ENCODE results near the gene ATP2B3.
A peak's percentile ranks its signal among the peaks of the same experiment; 100 is the strongest.

Gene ATP2B3

DNA sequence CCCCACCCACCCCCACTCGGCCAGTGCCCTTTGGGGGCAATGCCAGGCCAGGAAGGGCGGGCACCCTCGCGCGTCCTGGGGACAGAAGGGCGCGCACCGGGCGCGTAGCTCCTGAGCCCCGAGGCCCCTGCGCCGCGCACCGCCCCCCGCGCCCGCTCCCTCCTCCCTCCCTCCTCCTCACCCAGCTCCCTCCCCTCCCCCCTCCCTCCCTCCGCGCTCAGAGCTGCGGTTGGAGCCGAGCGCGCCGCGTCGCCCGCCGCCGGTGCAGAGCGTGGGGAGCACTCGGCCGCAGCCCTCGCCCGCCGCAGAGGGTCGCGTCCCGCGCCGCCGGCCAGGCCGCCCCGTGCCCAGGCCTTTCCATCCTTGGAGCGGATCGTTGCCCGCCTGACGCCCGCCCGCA is at the start of gene ATP2B3:
ATP2B3 (plus strand) TSS at position 220 of the 400 bp plus-strand sequence. CDS start 18,606 bp downstream, outside the sequence.
- DNase-seq = no peak

- no peak for DNase-seq
Measured at GRCh38 chrX:153468008-153468580, 49.3 kb upstream of the ATP2B3 start.

DNA sequence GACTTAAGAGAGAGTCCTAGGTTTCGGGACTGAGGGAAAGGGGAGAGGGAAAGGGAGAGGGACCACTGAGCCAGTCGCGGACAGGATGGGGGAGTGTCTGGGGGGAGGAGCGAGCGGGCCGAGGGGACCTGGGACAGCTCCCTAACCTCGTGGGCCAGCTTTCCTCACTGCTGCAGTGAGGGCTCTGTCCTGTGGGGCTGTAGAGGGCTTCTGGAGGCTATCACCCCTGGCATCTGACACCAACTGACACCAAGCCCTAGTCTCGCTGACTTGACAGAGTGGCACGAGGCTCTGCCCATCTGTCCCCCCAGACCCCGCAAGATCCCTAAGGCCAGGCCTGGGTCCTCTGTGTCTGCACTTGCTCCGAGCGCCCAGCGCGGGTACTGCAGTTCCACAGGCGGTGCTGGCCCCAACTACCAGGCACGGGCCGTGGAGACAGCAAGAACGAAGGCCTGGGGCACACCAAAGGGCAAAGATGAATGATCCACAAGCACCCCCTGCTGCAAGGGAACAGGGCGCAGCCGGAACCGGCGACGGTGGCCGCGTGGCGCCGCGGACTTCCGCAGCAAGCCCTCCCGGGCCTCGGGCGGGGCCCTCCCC is 47.5 kb upstream of the ATP2B3 start:
- DNase-seq = peak; percentile 59

DNA sequence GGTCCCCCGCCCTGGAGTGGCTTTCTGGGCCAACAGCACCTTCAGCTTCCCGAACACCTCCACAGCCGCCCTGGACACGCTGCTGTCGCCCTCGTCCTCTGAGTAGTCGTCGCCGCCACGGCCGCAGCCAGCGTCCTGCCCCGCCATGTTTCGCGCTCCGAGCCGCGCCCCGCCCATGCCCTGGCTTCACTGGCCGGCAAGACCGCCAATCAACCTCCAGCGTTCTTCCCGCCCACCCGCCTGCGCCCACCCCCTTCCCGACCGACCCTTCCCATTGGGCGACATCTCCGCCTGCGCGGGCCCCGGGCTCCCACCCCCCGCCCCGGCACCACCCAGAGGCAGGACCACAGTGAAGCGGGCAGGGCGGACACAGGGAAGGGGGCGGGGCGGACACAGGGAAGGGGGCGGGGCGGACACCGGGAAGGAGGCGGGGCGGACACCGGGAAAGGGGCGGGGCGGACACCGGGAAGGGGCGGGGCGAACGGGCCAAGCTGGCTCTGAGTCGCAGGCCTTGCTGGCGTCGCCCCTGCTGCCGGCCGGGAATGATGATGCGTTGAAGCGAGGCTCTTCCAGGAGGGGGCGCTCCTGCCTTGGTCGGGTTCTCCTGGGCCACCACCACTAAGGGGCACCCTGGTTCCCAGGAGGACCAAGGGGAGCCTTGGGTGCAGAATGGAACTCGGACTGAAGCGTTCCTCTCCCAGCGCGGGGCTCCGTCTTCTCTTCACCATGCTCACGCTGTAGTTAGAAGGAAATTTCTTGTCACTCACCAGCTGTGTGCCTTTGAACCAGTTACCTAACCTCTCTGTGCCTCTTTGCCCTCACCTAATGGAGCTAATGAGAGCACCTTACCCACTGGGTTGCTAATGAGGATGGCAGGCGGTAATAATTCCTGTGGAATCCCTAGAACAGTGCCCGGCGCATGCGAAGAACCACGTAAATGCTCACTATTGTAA is 46.8 kb upstream of the ATP2B3 start, which contains the start of gene HAUS7:
HAUS7 (minus strand) TSS at position 166 of the 953 bp plus-strand sequence; CDS start at position 147, 19 bp downstream.
- peak; percentile 88 for DNase-seq

DNA sequence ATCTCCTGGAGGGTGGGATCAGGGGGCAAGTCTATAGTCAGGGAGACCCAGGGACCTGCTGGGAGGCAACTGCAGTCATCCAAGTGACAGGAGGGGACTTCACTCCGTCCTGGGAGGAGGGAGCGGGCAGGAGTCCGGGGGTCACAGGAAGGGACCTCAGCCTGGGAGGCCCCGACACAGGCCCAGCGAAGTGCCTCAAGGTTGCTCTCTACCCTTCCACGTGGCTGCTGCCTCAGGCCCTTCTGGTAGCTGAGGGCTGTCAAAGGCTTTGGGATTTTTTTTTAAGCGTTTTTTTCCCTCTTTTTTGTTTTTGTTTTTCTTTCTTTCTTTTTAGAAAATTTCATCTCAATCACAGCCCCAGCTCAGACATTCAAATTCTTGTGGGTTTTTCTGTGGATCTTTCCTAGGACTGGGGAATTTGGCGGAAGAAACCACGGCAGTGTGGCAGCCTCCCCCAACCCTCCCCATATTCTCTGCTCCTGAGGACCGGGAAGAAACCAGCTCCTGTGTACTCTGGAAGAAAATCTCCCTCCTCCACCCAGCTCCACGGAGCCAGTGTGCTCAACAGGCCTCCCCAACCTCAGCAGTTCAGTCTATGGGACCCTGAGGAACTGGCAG is 45.7 kb upstream of the ATP2B3 start:
- no peak for DNase-seq

GRCh38 chrX:153473126-153473525 is 44.3 kb upstream of the ATP2B3 start:
- no peak for DNase-seq

DNA sequence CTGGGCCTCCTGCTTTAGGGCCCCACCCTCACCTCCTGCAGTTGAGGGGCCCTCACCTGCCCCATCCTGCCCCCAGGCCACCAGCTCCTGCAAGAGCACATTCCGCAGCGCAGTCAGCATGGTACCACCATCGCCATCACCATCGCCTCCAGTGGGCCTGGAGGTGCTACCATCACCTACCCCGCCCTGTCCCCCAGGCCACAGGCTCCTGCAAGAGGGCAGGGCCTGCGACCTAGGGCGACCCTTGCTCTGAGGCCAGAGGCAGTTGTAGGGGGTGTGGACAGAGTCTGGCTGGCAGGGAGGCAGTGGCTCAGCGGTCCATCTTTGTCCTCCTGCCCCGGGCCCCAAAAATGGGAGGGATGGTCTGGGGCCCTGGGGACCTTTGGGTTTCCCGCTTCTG is 43.2 kb upstream of the ATP2B3 start:
- DNase-seq = no peak

GRCh38 chrX:153474718-153475117 is 42.7 kb upstream of the ATP2B3 start:
- DNase-seq = peak; percentile 53

- no peak for DNase-seq
Measured at GRCh38 chrX:153475271-153475670, 42.2 kb upstream of the ATP2B3 start.

GRCh38 chrX:153475751-153476281 is 41.6 kb upstream of the ATP2B3 start:
- no peak for DNase-seq

GRCh38 chrX:153476666-153477363 is 40.6 kb upstream of the ATP2B3 start:
- DNase-seq = no peak

GRCh38 chrX:153477364-153477857 is 40.0 kb upstream of the ATP2B3 start:
- DNase-seq = no peak

DNA sequence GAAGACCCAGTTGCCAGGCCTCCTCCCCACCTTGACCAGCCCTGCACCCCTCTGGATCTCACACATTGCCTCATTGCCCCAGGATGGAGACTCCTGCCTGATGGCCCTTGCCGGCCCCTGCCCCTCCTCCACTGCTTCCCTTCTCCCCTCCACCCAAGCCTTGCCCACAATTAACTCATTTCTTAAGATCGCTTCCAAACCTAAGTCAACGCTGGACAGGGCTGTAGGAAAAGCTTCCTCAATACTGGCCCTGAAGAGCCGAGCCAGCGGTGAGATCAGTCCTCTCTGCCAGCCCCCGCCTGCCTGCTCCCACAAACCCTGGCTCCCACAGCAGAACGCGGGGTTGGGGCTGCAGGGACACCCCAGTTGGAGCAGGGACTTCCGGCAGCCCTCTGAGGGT is 39.5 kb upstream of the ATP2B3 start:
- DNase-seq = no peak

DNA sequence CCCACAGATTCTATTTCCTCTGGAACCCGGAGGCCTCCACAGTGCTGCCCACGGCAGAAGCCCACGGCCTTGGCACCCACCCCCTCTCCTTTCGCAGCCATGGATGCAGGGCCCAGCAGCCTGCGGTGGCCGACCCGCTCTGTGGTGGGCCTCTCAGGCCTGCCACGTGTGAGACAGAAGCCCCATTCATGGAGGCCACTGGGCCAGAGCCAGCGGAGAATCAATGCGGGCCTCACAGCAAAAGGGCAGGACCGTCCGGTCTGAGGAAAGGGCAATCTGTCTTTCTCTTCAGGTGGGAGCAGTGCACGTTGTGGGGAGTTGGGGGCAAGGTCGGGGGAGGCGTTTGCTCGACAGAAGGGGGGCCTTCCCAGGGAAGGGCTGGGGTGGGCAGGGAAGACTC is 38.7 kb upstream of the ATP2B3 start:
- no peak for DNase-seq

GRCh38 chrX:153481043-153481442 is 36.4 kb upstream of the ATP2B3 start:
- DNase-seq = no peak

GRCh38 chrX:153482376-153483015 is 34.9 kb upstream of the ATP2B3 start:
- DNase-seq = no peak

DNA sequence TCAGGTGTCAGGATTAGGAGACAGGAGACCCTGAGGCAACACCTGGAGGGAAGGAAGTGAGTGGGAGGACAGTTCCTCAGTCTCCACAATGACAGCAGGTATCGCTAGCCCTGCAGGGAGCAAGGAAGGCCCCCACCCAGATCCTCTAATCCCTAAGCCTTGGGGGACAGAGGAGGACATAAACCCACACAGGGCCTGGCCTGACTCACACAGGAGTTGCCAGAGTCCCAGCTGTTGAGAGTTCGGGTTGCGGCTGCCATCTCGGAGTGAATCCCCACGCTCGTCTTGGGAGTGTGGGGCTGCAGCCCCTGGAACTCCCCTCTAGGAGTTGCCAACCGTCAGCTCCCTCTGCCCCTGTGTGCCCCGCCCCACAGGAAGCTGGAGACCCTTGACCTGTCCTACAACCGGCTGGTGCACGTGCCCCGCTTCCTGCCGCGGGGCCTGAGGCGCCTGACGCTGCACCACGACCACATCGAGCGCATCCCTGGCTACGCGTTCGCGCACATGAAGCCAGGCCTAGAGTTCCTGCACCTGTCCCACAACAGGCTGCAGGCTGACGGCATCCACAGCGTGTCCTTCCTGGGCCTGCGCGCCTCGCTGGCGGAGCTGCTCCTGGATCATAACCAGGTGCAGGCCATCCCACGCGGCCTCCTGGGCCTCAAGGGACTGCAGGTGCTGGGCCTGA is 31.9 kb upstream of the ATP2B3 start:
- no peak for DNase-seq

DNA sequence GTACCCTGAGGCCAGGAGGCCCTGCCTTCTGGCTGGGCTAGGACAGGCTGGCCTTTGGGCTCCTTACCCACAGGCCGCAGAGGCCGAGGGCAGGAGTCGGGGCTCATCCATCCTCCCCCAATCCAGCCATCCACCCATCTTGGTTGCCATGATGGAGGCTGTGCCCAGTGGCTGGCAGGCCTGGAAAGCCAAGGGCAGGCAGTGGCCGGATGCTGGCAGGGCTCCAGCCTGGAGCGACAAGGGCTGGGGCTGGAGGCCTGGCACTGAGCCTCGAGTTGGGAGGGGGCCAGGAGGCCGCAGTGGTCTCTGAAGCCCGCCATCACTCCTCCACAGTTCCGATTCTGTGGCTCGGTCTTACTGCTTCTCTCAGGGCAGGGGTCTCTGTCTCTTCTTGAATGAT is 31.3 kb upstream of the ATP2B3 start:
- DNase-seq = no peak

DNA sequence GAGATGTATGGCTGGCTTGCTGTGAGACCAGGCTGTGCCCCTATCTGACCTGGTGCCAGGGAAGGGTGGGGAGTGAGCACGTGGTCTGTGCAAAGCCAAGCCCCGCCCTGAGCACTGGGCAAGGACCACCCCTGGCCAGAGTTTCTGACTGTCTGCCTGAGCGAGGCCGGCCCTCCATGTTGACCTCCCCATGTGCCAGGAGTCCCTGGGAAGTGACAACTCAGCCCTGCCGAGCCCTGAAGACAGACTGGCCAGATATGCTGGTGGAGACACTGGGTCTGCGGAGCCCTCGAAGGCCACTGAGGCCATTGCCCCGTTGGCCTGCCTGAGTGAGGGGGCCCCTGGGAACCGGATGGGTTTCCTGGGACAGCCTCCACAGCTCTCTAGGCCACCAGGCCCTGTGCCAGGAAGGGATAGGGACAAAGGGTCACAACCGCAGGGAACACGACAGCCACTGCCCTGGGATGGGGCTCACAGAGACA is 29.8 kb upstream of the ATP2B3 start:
- no peak for DNase-seq

DNA sequence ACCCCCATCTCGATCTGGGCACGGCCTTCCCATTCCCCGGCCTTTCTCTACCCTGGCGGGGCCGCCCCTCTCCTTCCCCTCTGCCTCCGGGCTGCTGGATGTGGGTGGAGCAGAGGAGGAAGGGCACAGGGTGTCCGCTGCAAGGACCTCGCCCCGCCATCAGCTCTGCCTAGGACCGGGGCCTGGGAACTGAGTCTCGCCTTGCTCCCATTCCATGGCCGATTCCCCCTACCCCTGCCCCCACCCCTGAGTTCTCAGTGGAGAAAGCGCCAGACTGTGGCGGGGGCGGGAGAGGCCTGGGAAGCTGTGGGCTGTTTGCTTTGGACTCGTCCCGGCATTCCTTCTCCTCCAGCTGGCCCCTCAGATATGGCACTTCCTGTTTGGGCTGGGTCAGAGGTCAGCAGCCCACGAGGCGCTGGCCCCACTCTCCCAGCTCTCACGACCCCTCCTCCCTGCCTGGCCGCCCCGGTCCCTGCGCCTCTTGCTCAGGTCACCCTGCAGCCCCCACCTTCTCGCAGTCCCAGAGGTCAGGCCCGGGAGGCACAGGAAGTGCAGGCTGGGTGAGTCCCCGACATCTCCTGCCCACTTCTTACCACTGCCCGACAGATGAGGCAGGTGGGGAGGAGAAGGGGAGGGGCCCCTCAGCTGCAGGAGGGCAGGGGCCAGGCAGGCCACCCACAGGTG is 29.1 kb upstream of the ATP2B3 start:
- DNase-seq = no peak

Measured in stimulated activated CD4-positive, alpha-beta T cell treated with anti-CD3 and anti-CD28 coated beads, Interleukin-15, amount 100 ng/mL, for 24 hours (primary cell).